Endometrial microvascular endothelial cells (primary cell): ENCODE results near the gene PRND. TPM values are rescaled to one million over a fixed set of nuclear protein-coding genes. Genes with fewer than 3 reads are reported as not detected.
"Not testable (repeated sequence)": the region's sequence is repeated elsewhere in the genome, so short reads cannot be mapped to it uniquely, and the experiment has no call there.

Source experiments
- in situ Hi-C: cut with HindIII; loops from 2 replicates; pipeline ENCODE4 v1.10.0; 2017; ENCODE audit warnings: low sequenced_read_pairs, low pct_unique_long_range_greater_than_20kb; ENCODE audit errors: inconsistent ontology term
- total RNA-seq: library from RNA; depleted of rRNA; stranded (reverse); fragments of >200 nt; gene quantifications from one replicate; pipeline ENCODE4 v1.2.3, GENCODE V29; 2015; ENCODE audit errors: inconsistent ontology term

The PRND gene
- total RNA-seq, 1 donor from 2014 or later, result not detected

GRCh38 chr20:4703281-4703676 is 18.4 kb upstream of the PRND start:
- in situ Hi-C loops, result no loop called here

GRCh38 chr20:4706941-4707340 is 14.8 kb upstream of the PRND start:
- in situ Hi-C loops, result not testable (repeated sequence)

GRCh38 chr20:4708036-4708435 is 13.7 kb upstream of the PRND start:
- in situ Hi-C loops, result no loop called here

GRCh38 chr20:4708856-4709255 is 12.9 kb upstream of the PRND start:
- in situ Hi-C loops, result no loop called here

GRCh38 chr20:4709261-4710105 is 12.2 kb upstream of the PRND start:
- in situ Hi-C loops, result no loop called here

GRCh38 chr20:4710106-4710475 is 11.6 kb upstream of the PRND start:
- in situ Hi-C loops, result no loop called here

- in situ Hi-C loops, result no loop called here
These were observed 10.2 kb upstream of the PRND start for GRCh38 chr20:4711511-4711910.

GRCh38 chr20:4713401-4713800 is 8.3 kb upstream of the PRND start:
- in situ Hi-C loops, result no loop called here

GRCh38 chr20:4714818-4715217 is 6.9 kb upstream of the PRND start:
- in situ Hi-C loops, result no loop called here

GRCh38 chr20:4717816-4718570 is 3.7 kb upstream of the PRND start:
- in situ Hi-C loops, result no loop called here

GRCh38 chr20:4719190-4719589 is 2.5 kb upstream of the PRND start:
- in situ Hi-C loops, result no loop called here

- in situ Hi-C loops, result no loop called here
These were observed 1.4 kb upstream of the PRND start for GRCh38 chr20:4720041-4720976.

GRCh38 chr20:4720977-4721349 is 746 bp upstream of the PRND start:
- in situ Hi-C loops, result no loop called here

- in situ Hi-C loops, result no loop called here
These were observed 862 bp downstream of the PRND start for GRCh38 chr20:4722571-4722970.

GRCh38 chr20:4722993-4723392 is 1.3 kb downstream of the PRND start:
- in situ Hi-C loops, result no loop called here

GRCh38 chr20:4723553-4723952 is 1.8 kb downstream of the PRND start:
- in situ Hi-C loops, result not testable (repeated sequence)

GRCh38 chr20:4724459-4725262 is 3.0 kb downstream of the PRND start:
- in situ Hi-C loops, result no loop called here

GRCh38 chr20:4725263-4725550 is 3.5 kb downstream of the PRND start:
- in situ Hi-C loops, result no loop called here
